CD4-positive, alpha-beta T cell treated with Interleukin-4 for 1 hour (primary cell): ENCODE measurements around the gene KNOP1.

Experiments used
- DNase-seq, 2 donors: peaks; one replicate each; pipeline ENCODE4 v3.0.0-alpha.2; 2020 to 2022

The KNOP1 gene

GRCh38 chr16:19706846-19707245 is 11.2 kb downstream of the KNOP1 start:
- DNase-seq, result no peak

- no peak for DNase-seq
These were observed 12.2 kb downstream of the KNOP1 start for GRCh38 chr16:19705843-19706242.

- no peak for DNase-seq
These were observed 12.9 kb downstream of the KNOP1 start for GRCh38 chr16:19705146-19705501.

- DNase-seq, result no peak
These were observed 13.5 kb downstream of the KNOP1 start for GRCh38 chr16:19704321-19705145.

- no peak for DNase-seq
These were observed 14.7 kb downstream of the KNOP1 start for GRCh38 chr16:19703172-19703889.

GRCh38 chr16:19701091-19701490 is 16.9 kb downstream of the KNOP1 start:
- DNase-seq, result no peak

- DNase-seq, result no peak
These were observed 17.7 kb downstream of the KNOP1 start for GRCh38 chr16:19700319-19700781.

- no peak for DNase-seq
These were observed 18.6 kb downstream of the KNOP1 start for GRCh38 chr16:19699472-19699871.

- DNase-seq, result no peak
These were observed 19.3 kb downstream of the KNOP1 start for GRCh38 chr16:19698480-19699465.

- DNase-seq, result no peak
These were observed 20.2 kb downstream of the KNOP1 start for GRCh38 chr16:19697756-19698318.

- no peak for DNase-seq
These were observed 21.1 kb downstream of the KNOP1 start for GRCh38 chr16:19696961-19697360.

- DNase-seq, result peak; percentile 81 to 86
These were observed 21.7 kb downstream of the KNOP1 start for GRCh38 chr16:19696328-19696727.

GRCh38 chr16:19694989-19695388 is 23.0 kb downstream of the KNOP1 start:
- no peak for DNase-seq

- no peak for DNase-seq
These were observed 26.8 kb downstream of the KNOP1 start for GRCh38 chr16:19691161-19691711.

GRCh38 chr16:19690196-19690595 is 27.8 kb downstream of the KNOP1 start:
- DNase-seq, result no peak

GRCh38 chr16:19689342-19689741 is 28.7 kb downstream of the KNOP1 start:
- DNase-seq, result no peak

- no peak for DNase-seq
These were observed 29.5 kb downstream of the KNOP1 start for GRCh38 chr16:19688396-19689024.

GRCh38 chr16:19687279-19687678 is 30.7 kb downstream of the KNOP1 start:
- no peak for DNase-seq

- DNase-seq, result no peak
These were observed 32.9 kb downstream of the KNOP1 start for GRCh38 chr16:19685176-19685575.

GRCh38 chr16:19683453-19684236 is 34.4 kb downstream of the KNOP1 start:
- DNase-seq, result no peak

- no peak for DNase-seq
These were observed 36.4 kb downstream of the KNOP1 start for GRCh38 chr16:19681637-19682036.
